ENCODE results near the gene TGFBR3.

DNA sequence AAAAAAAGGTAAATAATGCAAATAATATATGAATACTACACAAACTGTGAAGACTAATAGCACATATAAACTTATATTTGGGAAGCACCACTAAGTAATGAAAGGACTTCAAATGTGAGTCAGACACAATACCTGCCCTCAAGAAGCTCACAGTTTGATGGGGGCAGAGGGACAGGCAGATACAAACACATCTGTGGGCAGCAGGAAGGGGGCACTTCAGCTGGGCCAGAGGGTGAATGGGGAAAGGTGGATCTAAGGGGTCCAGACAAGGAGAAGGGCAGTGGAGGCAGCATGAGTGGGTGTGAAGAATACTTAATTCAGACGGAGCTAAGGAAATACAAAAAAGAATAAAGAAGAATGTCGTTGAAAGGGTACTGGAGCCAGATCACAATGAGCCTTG is 114.2 kb downstream of the TGFBR3 start:
- TF ChIP-seq CTCF (IDR thresholded peaks at IDR 0.05) (no peak), POLR2A (IDR thresholded peaks at IDR 0.05) (no peak), POLR2AphosphoS5 (IDR thresholded peaks at IDR 0.05) (no peak), EP300 (IDR thresholded peaks at IDR 0.05) (no peak)

All from stomach (tissue), 4 donors.